ENCODE results near the gene ATG2B. TPM values are rescaled to one million over a fixed set of nuclear protein-coding genes. Genes with fewer than 3 reads are reported as not detected.

ATG2B gene
- total RNA-seq, 2 donors from 2014 or later: 29.1 to 47.4 TPM

- H3K9me3 ChIP-seq: no peaks in the 10 kb centered on the region
- no peaks in the 10 kb centered on the region for H3K27me3 ChIP-seq (replicated peaks; ENCODE audit: insufficient read depth)
- H3K36me3 ChIP-seq: no peaks in the 10 kb centered on the region
- H3K27ac ChIP-seq: peak overlapping the region in 1 of 2 donors; percentile 38
- peak overlapping the region; percentile 88 for H3K4me3 ChIP-seq
- ATAC-seq (ENCODE audit: insufficient number of reproducible peaks, low FRiP score, low read depth) (no peak), DNase-seq (ENCODE audit: low spot score) (no peak)
- TF ChIP-seq, protein P1, sequence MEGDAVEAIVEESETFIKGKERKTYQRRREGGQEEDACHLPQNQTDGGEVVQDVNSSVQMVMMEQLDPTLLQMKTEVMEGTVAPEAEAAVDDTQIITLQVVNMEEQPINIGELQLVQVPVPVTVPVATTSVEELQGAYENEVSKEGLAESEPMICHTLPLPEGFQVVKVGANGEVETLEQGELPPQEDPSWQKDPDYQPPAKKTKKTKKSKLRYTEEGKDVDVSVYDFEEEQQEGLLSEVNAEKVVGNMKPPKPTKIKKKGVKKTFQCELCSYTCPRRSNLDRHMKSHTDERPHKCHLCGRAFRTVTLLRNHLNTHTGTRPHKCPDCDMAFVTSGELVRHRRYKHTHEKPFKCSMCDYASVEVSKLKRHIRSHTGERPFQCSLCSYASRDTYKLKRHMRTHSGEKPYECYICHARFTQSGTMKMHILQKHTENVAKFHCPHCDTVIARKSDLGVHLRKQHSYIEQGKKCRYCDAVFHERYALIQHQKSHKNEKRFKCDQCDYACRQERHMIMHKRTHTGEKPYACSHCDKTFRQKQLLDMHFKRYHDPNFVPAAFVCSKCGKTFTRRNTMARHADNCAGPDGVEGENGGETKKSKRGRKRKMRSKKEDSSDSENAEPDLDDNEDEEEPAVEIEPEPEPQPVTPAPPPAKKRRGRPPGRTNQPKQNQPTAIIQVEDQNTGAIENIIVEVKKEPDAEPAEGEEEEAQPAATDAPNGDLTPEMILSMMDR (IDR thresholded peaks at IDR 0.05): no peak
- peaks cover 4 to 15% of the 10 kb centered on the region in 2 donors for H3K4me1 ChIP-seq (ENCODE audit: control insufficient read depth in 1 of 2, low read depth in 2 of 2)
These were observed 27.8 kb upstream of the ATG2B start for GRCh38 chr14:96390965-96391292.

DNA sequence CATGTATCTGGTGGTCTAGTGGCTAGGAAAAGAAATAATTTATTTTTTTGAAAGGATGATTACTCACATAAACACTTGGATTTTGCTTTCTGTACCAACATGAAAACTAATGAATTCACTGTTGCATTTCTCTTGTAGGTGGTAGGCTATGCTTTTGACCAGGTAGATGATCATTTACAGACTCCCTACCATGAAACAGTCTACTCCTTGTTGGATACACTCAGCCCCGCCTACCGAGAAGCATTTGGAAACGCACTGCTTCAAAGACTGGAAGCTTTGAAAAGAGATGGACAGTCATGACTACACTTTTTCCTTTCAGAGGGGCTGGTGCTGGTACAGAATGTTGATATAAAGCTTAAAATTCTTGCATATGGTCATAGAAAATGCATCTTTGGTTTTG, 22.2 kb upstream of the ATG2B start:
- Histone ChIP-seq H3K36me3 (peaks cover 3% of the 10 kb centered on the region), H3K27ac (no peak overlapping the region), H3K4me1 (ENCODE audit: control insufficient read depth in 1 of 2, low read depth in 2 of 2) (peaks cover 0 to under 1% of the 10 kb centered on the region in 2 donors), H3K4me3 (no peak overlapping the region), H3K27me3 (replicated peaks; ENCODE audit: insufficient read depth) (no peaks in the 10 kb centered on the region), H3K9me3 (no peaks in the 10 kb centered on the region)
- TF ChIP-seq, protein P1 (IDR thresholded peaks at IDR 0.05): no peak
- DNase-seq (ENCODE audit: low spot score) (no peak), ATAC-seq (ENCODE audit: insufficient number of reproducible peaks, low FRiP score, low read depth) (no peak)

- DNase-seq (ENCODE audit: low spot score): no peak
- Histone ChIP-seq H3K4me3 (no peak overlapping the region), H3K9me3 (no peaks in the 10 kb centered on the region), H3K36me3 (peaks cover 3% of the 10 kb centered on the region), H3K27ac (no peak overlapping the region), H3K4me1 (ENCODE audit: control insufficient read depth in 1 of 2, low read depth in 2 of 2) (no peaks in the 10 kb centered on the region), H3K27me3 (replicated peaks; ENCODE audit: insufficient read depth) (no peaks in the 10 kb centered on the region)
- ATAC-seq (ENCODE audit: insufficient number of reproducible peaks, low FRiP score, low read depth): no peak
- TF ChIP-seq, protein P1 (IDR thresholded peaks at IDR 0.05): no peak
These were observed 21.6 kb upstream of the ATG2B start for GRCh38 chr14:96384740-96385139.

DNA sequence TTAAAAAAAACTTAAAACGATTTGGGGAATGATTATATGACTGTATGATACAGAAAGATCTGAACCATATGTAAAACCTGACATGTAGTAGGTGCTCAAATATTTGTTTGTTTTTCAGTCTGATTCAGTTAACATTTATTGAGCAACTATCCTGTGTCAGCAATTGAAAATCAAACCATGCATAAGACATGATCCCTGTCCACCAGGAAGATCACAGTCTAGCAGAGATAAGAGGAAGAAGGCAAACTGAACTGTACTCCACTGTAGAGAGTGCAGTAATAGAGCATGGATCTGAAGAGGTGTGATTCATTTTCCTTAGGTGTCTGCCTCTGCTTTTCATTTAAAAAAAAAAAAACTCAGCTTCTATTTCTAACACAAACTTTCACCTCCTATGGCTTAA, 20.9 kb upstream of the ATG2B start:
- peaks cover 3% of the 10 kb centered on the region for H3K36me3 ChIP-seq
- TF ChIP-seq, protein P1 (IDR thresholded peaks at IDR 0.05): no peak

DNA sequence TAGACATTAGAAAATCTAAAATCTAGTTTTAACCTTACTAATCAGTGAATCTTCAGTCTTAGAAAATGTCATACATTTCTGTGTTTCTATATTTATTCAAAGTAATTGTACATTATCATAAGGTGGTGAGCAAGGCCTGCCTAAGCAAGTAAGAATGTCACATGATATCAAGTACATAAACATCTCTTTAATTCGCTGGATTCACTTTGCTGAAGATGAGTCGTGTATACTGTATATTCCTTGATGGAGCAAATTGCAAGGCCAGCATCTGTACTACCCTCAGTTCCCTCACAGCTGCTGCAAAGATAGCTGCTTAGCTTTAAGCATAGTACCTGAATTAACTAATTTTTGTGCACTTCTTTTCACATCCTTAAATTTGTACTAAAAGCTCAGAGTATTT, 20.3 kb upstream of the ATG2B start:
- Histone ChIP-seq H3K4me3 (no peak overlapping the region), H3K9me3 (no peaks in the 10 kb centered on the region), H3K36me3 (peaks cover 3% of the 10 kb centered on the region), H3K4me1 (ENCODE audit: control insufficient read depth in 1 of 2, low read depth in 2 of 2) (no peaks in the 10 kb centered on the region), H3K27ac (no peak overlapping the region), H3K27me3 (replicated peaks; ENCODE audit: insufficient read depth) (no peaks in the 10 kb centered on the region)
- DNase-seq (ENCODE audit: low spot score): no peak
- no peak for ATAC-seq (ENCODE audit: insufficient number of reproducible peaks, low FRiP score, low read depth)
- TF ChIP-seq, protein P1 (IDR thresholded peaks at IDR 0.05): no peak

More for the DNA sequence above, 20.9 kb upstream of the ATG2B start:
- Histone ChIP-seq H3K27me3 (replicated peaks; ENCODE audit: insufficient read depth) (no peaks in the 10 kb centered on the region), H3K9me3 (no peaks in the 10 kb centered on the region), H3K4me3 (no peak overlapping the region), H3K27ac (no peak overlapping the region), H3K4me1 (ENCODE audit: control insufficient read depth in 1 of 2, low read depth in 2 of 2) (no peaks in the 10 kb centered on the region)
- no peak for ATAC-seq (ENCODE audit: insufficient number of reproducible peaks, low FRiP score, low read depth)
- no peak for DNase-seq (ENCODE audit: low spot score)

Data from thoracic aorta (tissue), 2 donors.